GM12878 (cell line): Measurements from ENCODE around the gene GALNT18. TPM values are rescaled to one million over a fixed set of nuclear protein-coding genes. Genes with fewer than 3 reads are reported as not detected.

ENCODE experiments used
- ATAC-seq: fragments of 200-7000 bp; cut with Tn5 transposase; 3 replicates; pipeline ENCODE4 v1.9.1; 2020; ENCODE audit warnings: mild to moderate bottlenecking, moderate library complexity
- BruUV-seq: library from RNA; stranded (reverse); fragments of 400-500 nt; replicated peaks from 2 replicates; lab custom pipeline; 2021; lab: Mats Ljungman, UMichigan
- CTCF ChIA-PET: fragments of 300-600 bp; sonication (Branson Sonifier 250); formaldehyde crosslinking; extraction: SDS; loops from one replicate; lab custom pipeline; 2021; ENCODE audit warnings: inconsistent platforms; lab: Yijun Ruan, JAX
- POLR2A ChIA-PET: fragments of 350-600 bp; formaldehyde crosslinking; extraction: SDS; loops from one replicate; lab custom pipeline; 2021; ENCODE audit warnings: inconsistent platforms; lab: Charles Lee
- RAD21 ChIA-PET: fragments of 300-600 bp; sonication (Branson Sonifier 250); formaldehyde crosslinking; loops from one replicate; lab custom pipeline; 2023; ENCODE audit warnings: antibody characterized with exemption; ENCODE audit not compliant: unreplicated experiment; lab: Charles Lee
- SMC1A ChIA-PET: fragments of 300-600 bp; sonication (Branson Sonifier 250); formaldehyde crosslinking; loops from one replicate; lab custom pipeline; 2023; ENCODE audit not compliant: unreplicated experiment, uncharacterized antibody; lab: Charles Lee
- DNase-seq: peaks from one replicate; pipeline ENCODE4 v3.0.0-alpha.2; 2011; ENCODE audit warnings: low read depth, low spot score
- FAIRE-seq: peaks from 3 replicates; lab custom pipeline; 2011; peaks lifted over from hg19 to GRCh38; lab: Jason Lieb, UNC
- H2AFZ ChIP-seq: 2 replicates; pipeline ENCODE4 v1.6.0; 2011; ENCODE audit warnings: low read depth, low read length, control low read depth; ENCODE audit not compliant: control insufficient read depth
- H3K27ac ChIP-seq: 2 replicates; pipeline ENCODE4 v1.5.1; 2011; ENCODE audit warnings: control low read depth; ENCODE audit not compliant: control insufficient read depth, insufficient read depth
- H3K27me3 ChIP-seq, 2 experiments: replicated peaks in 1 of 2; 2 replicates each; pipeline versions ENCODE4 v1.6.0 to v1.6.1; 2011; ENCODE audit warnings: low read length in 1 of 2; ENCODE audit not compliant: control insufficient read depth in 2 of 2, insufficient read depth in 2 of 2
- H3K36me3 ChIP-seq, 2 experiments: 2 replicates each; pipeline ENCODE4 v1.5.1; 2011; ENCODE audit warnings: low read length in 1 of 2; ENCODE audit not compliant: control insufficient read depth in 2 of 2, insufficient read depth in 2 of 2
- H3K4me1 ChIP-seq: 2 replicates; pipeline ENCODE4 v1.6.1; 2011; ENCODE audit warnings: mild to moderate bottlenecking, low read length, moderate library complexity, mixed read lengths; ENCODE audit not compliant: control insufficient read depth, insufficient read depth
- H3K4me2 ChIP-seq: 2 replicates; pipeline ENCODE4 v1.6.0; 2011; ENCODE audit warnings: control low read depth; ENCODE audit not compliant: control insufficient read depth, insufficient read depth
- H3K4me3 ChIP-seq: fragments of 200-600 bp; sonication (generic); 2 replicates; pipeline ENCODE4 v1.5.1; 2016
- H3K79me2 ChIP-seq: 2 replicates; pipeline ENCODE4 v1.6.0; 2011; ENCODE audit warnings: low read length; ENCODE audit not compliant: control insufficient read depth, insufficient read depth
- H3K9ac ChIP-seq: 2 replicates; pipeline ENCODE4 v1.8.0; 2011; ENCODE audit warnings: low read length, control low read depth, mixed read lengths; ENCODE audit not compliant: control insufficient read depth, insufficient read depth
- H3K9me3 ChIP-seq: replicated peaks from 3 replicates; pipeline ENCODE4 v1.5.1; 2011; ENCODE audit warnings: mild to moderate bottlenecking, low read length; ENCODE audit not compliant: control insufficient read depth, insufficient read depth
- H4K20me1 ChIP-seq: 2 replicates; pipeline ENCODE4 v1.6.0; 2011; ENCODE audit not compliant: control insufficient read depth, insufficient read depth
- BCL3 ChIP-seq: IDR thresholded peaks from 2 replicates; pipeline ENCODE4 v1.6.1; 2011; ENCODE audit warnings: borderline replicate concordance, low read depth, mild to moderate bottlenecking, moderate library complexity, low read length; ENCODE audit not compliant: insufficient read depth, poor library complexity, severe bottlenecking
- CEBPZ ChIP-seq: fragments of 150-350 bp; IDR thresholded peaks from 2 replicates; pipeline ENCODE4 v1.6.1; 2016; ENCODE audit warnings: low read depth, low read length
- CHD4 ChIP-seq: fragments of 200-600 bp; sonication (generic); IDR thresholded peaks from 2 replicates; pipeline ENCODE4 v1.6.1; 2016; ENCODE audit warnings: mild to moderate bottlenecking
- IKZF1 ChIP-seq: fragments of 450-650 bp; conservative IDR thresholded peaks from 2 replicates; pipeline ENCODE4 v1.6.1; 2017; ENCODE audit warnings: antibody characterized with exemption, mild to moderate bottlenecking
- MEF2B ChIP-seq: fragments of 450-650 bp; IDR thresholded peaks from 2 replicates; pipeline ENCODE4 v1.6.1; 2018; ENCODE audit warnings: mild to moderate bottlenecking, moderate library complexity; ENCODE audit not compliant: partially characterized antibody, poor library complexity, severe bottlenecking
- RELB ChIP-seq: fragments of 450-650 bp; IDR thresholded peaks from 2 replicates; pipeline ENCODE4 v1.6.1; 2017; ENCODE audit warnings: low read depth, mild to moderate bottlenecking, moderate library complexity
- RUNX3 ChIP-seq: IDR thresholded peaks from 2 replicates; pipeline ENCODE4 v1.6.1; 2012; ENCODE audit warnings: low read length, inconsistent platforms
- SREBF2 ChIP-seq: IDR thresholded peaks from 2 replicates; pipeline ENCODE4 v1.6.1; 2012; ENCODE audit warnings: mild to moderate bottlenecking, low read length
- SRF ChIP-seq, 2 experiments: IDR thresholded peaks; 2 replicates each; pipeline ENCODE4 v1.6.1; 2011; ENCODE audit warnings: low read depth in 2 of 2, low read length in 2 of 2, mild to moderate bottlenecking in 1 of 2, moderate library complexity in 1 of 2
- TCF12 ChIP-seq: IDR thresholded peaks from 2 replicates; pipeline ENCODE4 v1.6.1; 2011; ENCODE audit warnings: low read depth, mild to moderate bottlenecking, low read length
- TCF7 ChIP-seq: IDR thresholded peaks from 2 replicates; pipeline ENCODE4 v1.6.1; 2014; ENCODE audit warnings: antibody characterized with exemption, borderline replicate concordance
- WGBS: methylation state at CpG from one replicate; pipeline ENCODE4 v1.1.6; 2016; ENCODE audit warnings: low lambda C conversion rate; ENCODE audit not compliant: insufficient replicate concordance, insufficient coverage; ENCODE audit errors: missing lambda C conversion rate; 5-methylcytosine and 5-hydroxymethylcytosine counted together
- in situ Hi-C: fragments of 300-500 bp; cut with MboI; formaldehyde crosslinking; loops from 9 replicates; pipeline ENCODE4 v1.14.3; 2018; ENCODE audit warnings: mixed read lengths
- intact Hi-C: fragments of 100-400 bp; cut with micrococcal nuclease; formaldehyde crosslinking; loops from one replicate; pipeline ENCODE4 v1.14.2; 2022; ENCODE audit not compliant: unreplicated experiment
- polyA plus RNA-seq, 11 experiments: library from polyadenylated mRNA; depleted of rRNA in 4 of 11; unstranded in 6 of 11; stranded (reverse) in 5 of 11; fragments of >200 nt; fragmentation: Nextera tagmentation in 4 of 11; fragmentation: Illumina TruSeq in 1 of 11; extraction: Ambion mirVana in 4 of 11; extraction: Trizol in 1 of 11; gene quantifications; 1 replicate in 1 of 11; 2 replicates in 10 of 11; pipeline versions ENCODE4 v1.2.1 to v1.2.3, GENCODE V29; 2011 to 2016; ENCODE audit warnings: inconsistent platforms in 2 of 11, missing spikeins in 2 of 11, low read depth in 1 of 11
- total RNA-seq, 4 experiments: library from RNA; depleted of rRNA in 3 of 4; stranded (reverse); fragments of >200 nt in 3 of 4; fragmentation: Illumina TruSeq in 1 of 4; extraction: Trizol in 1 of 4; gene quantifications; 2 replicates each; pipeline versions ENCODE4 v1.2.1 to v1.2.3, GENCODE V29; 2013 to 2021
- TF ChIP-seq, protein P1 (sequence below): IDR thresholded peaks from 2 replicates; pipeline ENCODE4 v1.6.1; 2012; ENCODE audit warnings: low read depth, low read length, improper control_type of control experiment
- TF ChIP-seq, protein P2 (sequence below), 3 experiments: IDR thresholded peaks in 2 of 3; conservative IDR thresholded peaks in 1 of 3; 2 replicates each; pipeline ENCODE4 v1.5.1; 2011; ENCODE audit warnings: low read depth in 3 of 3, low read length in 3 of 3, mild to moderate bottlenecking in 3 of 3, control low read depth in 2 of 3, moderate library complexity in 2 of 3, inconsistent platforms in 1 of 3, mixed read lengths in 1 of 3; ENCODE audit not compliant: control insufficient read depth in 2 of 3, insufficient read depth in 1 of 3; ENCODE audit errors: extremely low read depth in 1 of 3

Gene GALNT18
- total and polyA plus RNA-seq, 10 of the 15 experiments (the other 5 are each of a cell fraction or from before 2014, with no cell fraction given) = 1.2 to 14.2 (median 6.3) TPM

DNA sequence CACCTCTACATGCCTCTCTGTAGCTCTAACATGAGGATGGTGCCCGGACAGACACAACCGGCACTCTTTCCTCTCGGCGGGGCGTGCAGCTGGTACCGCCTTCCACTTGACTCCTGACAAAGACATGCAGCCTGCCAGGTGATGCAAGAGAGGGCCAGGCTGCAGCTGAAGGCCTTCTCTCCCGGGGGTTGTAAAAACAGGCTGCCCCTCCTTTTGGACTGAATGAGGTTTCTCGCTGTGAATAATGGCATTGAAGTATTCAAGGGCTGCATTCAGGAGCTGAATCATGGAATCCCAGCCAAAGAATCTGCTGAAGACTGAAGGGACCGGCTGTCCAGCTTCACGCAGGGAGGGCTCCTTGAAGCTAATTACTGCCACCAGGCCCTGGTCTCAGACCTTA lies 110.9 kb downstream of the GALNT18 start:
- 70% methylated on average over 10 of the region's 10 CpGs for WGBS
- H3K27ac ChIP-seq = no peak overlapping the region
- H3K9ac ChIP-seq = no peak overlapping the region
- no peak overlapping the region for H3K4me2 ChIP-seq
- DNase-seq (no peak), FAIRE-seq (no peak), ATAC-seq (no peak)
- CTCF ChIA-PET = interaction anchor here (0.9 to 1.1 kb wide), 2 partner anchors 22 to 111 kb away, joined by 3 read pairs; no protein-coding TSS in a partner anchor
- peaks cover 2% of the 10 kb centered on the region for H3K79me2 ChIP-seq
- H3K4me3 ChIP-seq = no peak overlapping the region
- no peaks in the 10 kb centered on the region for H3K4me1 ChIP-seq
- RAD21 ChIA-PET = interaction anchor here (0.6 kb wide), 1 partner anchor 995 kb away, joined by 3 read pairs; no protein-coding TSS in a partner anchor
- no peaks in the 10 kb centered on the region for H3K27me3 ChIP-seq
- intact Hi-C loops = no loop called here
- no peaks in the 10 kb centered on the region for H4K20me1 ChIP-seq
- in situ Hi-C loops = no loop called here
- no peak overlapping the region for H2AFZ ChIP-seq
- H3K9me3 ChIP-seq = no peaks in the 10 kb centered on the region
- POLR2A ChIA-PET = no interaction called here
- no TSS peak for BruUV-seq
- SMC1A ChIA-PET = no interaction called here
- TF ChIP-seq BCL3 = no peak
- TF ChIP-seq TCF7 = no peak
- no peak for TF ChIP-seq CEBPZ
- TF ChIP-seq, protein P1, sequence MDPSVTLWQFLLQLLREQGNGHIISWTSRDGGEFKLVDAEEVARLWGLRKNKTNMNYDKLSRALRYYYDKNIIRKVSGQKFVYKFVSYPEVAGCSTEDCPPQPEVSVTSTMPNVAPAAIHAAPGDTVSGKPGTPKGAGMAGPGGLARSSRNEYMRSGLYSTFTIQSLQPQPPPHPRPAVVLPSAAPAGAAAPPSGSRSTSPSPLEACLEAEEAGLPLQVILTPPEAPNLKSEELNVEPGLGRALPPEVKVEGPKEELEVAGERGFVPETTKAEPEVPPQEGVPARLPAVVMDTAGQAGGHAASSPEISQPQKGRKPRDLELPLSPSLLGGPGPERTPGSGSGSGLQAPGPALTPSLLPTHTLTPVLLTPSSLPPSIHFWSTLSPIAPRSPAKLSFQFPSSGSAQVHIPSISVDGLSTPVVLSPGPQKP = no peak
- TF ChIP-seq, protein P2, sequence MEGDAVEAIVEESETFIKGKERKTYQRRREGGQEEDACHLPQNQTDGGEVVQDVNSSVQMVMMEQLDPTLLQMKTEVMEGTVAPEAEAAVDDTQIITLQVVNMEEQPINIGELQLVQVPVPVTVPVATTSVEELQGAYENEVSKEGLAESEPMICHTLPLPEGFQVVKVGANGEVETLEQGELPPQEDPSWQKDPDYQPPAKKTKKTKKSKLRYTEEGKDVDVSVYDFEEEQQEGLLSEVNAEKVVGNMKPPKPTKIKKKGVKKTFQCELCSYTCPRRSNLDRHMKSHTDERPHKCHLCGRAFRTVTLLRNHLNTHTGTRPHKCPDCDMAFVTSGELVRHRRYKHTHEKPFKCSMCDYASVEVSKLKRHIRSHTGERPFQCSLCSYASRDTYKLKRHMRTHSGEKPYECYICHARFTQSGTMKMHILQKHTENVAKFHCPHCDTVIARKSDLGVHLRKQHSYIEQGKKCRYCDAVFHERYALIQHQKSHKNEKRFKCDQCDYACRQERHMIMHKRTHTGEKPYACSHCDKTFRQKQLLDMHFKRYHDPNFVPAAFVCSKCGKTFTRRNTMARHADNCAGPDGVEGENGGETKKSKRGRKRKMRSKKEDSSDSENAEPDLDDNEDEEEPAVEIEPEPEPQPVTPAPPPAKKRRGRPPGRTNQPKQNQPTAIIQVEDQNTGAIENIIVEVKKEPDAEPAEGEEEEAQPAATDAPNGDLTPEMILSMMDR (IDR thresholded peaks at IDR 0.05 in 2 of 3, conservative IDR thresholded peaks at IDR 0.05 in 1 of 3; ENCODE audit: control insufficient read depth in 2 of 3, extremely low read depth in 1 of 3, insufficient read depth in 1 of 3, low read depth in 3 of 3, low read length in 3 of 3) = no peak
- no peak for TF ChIP-seq CHD4
- TF ChIP-seq SREBF2 = no peak
- no peak for TF ChIP-seq SRF (IDR thresholded peaks at IDR 0.05; ENCODE audit: low read depth in 2 of 2, low read length in 2 of 2)
- no peak for TF ChIP-seq IKZF1
- no peak for TF ChIP-seq TCF12
- no peak for TF ChIP-seq RUNX3
- TF ChIP-seq RELB = no peak
- TF ChIP-seq MEF2B = no peak
- no peaks in the 10 kb centered on the region; a peak in 1 of 4 replicates for H3K36me3 ChIP-seq
